SK-N-MC (cell line): ENCODE measurements around the gene LRBA.

Experiments
- EZH2 ChIP-seq: fragments of 200-600 bp; sonication (generic); IDR thresholded peaks from one replicate; pipeline ENCODE4 v1.6.1; 2017; ENCODE audit warnings: antibody characterized with exemption
- POLR2AphosphoS5 ChIP-seq: IDR thresholded peaks from 2 replicates; pipeline ENCODE4 v1.6.1; 2012; ENCODE audit warnings: mild to moderate bottlenecking, low read depth, low read length, borderline replicate concordance

DNA sequence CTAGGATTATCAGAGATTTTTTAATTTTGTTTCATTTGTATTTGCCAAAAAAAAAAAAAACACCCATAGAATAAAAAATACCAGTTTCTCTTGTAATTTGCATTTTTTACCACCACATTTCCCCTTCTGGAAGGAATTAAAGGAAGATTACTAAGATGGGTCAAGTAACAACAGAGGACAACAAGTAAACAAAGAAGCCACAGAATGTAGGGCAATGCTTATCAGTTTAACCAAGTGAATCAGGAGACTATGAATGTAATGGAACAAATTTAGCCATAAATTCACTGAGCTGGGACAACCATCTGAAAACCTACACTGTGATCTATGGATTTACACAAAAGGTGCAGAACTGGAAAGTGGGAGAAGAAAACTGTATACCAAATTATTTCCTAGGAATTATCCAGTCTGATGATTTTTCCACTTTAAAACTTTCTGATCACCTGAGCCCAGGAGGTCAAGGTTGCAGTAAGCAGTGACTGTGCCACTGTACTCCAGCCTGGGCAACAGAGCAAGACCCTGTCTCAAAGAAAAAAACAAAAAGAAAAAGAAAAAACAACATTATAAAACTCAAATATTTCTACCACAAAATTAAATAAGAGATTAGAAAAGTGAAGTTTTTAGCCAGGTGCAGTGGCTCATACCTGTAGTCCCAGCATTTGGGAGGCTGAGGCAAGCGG lies 32.4 kb downstream of the LRBA start:
- no peak for TF ChIP-seq EZH2
- no peak for TF ChIP-seq POLR2AphosphoS5
